Peyer's patch (tissue), 4 donors: ENCODE results near the gene YWHAE.
"Not testable (repeated sequence)": the region's sequence is repeated elsewhere in the genome, so short reads cannot be mapped to it uniquely, and the experiment has no call there.

Experiments
- POLR2A ChIP-seq, 2 donors: fragments of 450-650 bp; IDR thresholded peaks; one replicate each; pipeline ENCODE4 v1.5.1; 2017; ENCODE audit warnings: antibody characterized with exemption in 2 of 2, mild to moderate bottlenecking in 2 of 2, moderate library complexity in 2 of 2
- TF ChIP-seq, protein P1 (sequence below), 6 experiments: fragments of 450-650 bp in 4 of 6; fragments of 200-600 bp in 2 of 6; sonication (generic) in 1 of 6; IDR thresholded peaks; one replicate each; pipeline ENCODE4 v1.5.1; 2017 to 2019; ENCODE audit warnings: antibody characterized with exemption in 6 of 6, mild to moderate bottlenecking in 3 of 6, moderate library complexity in 1 of 6

DNA sequence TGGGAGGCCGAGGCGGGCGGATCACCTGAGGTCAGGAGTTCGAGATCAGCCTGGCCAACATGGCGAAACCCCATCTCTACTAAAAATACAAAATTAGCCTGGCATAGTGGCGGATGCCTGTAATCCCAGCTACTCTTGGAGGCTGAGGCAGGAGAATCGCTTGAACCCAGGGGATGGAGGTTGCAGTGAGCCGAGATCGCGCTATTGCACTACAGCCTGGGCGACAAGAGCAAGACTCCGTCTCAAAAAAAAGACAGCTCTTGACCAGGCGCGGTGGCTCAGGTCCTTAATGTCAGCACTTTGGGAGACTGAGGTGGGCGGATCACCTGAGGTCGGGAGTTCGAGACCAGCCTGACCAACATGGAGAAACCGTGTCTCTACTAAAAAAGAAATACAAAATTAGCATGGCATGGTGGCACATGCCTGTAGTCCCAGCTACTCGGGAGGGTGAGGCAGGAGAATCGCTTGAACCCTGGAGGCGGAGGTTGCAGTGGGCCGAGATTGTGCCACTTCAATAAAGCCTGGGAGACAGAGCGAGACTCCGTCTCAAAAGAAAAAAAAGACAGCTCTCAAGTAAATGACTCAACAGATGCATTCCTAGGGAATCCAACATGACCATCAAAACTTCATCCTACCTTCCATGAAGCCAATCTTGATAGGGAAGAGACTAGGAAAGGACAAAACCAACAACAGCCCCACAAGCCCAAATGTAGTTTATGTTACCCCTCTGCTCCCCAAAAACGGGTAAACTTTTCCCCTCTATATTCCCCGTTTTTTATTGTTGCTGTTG, 4.0 kb downstream of the YWHAE start:
- TF ChIP-seq, protein P1, sequence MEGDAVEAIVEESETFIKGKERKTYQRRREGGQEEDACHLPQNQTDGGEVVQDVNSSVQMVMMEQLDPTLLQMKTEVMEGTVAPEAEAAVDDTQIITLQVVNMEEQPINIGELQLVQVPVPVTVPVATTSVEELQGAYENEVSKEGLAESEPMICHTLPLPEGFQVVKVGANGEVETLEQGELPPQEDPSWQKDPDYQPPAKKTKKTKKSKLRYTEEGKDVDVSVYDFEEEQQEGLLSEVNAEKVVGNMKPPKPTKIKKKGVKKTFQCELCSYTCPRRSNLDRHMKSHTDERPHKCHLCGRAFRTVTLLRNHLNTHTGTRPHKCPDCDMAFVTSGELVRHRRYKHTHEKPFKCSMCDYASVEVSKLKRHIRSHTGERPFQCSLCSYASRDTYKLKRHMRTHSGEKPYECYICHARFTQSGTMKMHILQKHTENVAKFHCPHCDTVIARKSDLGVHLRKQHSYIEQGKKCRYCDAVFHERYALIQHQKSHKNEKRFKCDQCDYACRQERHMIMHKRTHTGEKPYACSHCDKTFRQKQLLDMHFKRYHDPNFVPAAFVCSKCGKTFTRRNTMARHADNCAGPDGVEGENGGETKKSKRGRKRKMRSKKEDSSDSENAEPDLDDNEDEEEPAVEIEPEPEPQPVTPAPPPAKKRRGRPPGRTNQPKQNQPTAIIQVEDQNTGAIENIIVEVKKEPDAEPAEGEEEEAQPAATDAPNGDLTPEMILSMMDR (IDR thresholded peaks at IDR 0.05) = not testable (repeated sequence)
- not testable (repeated sequence) for TF ChIP-seq POLR2A (IDR thresholded peaks at IDR 0.05)
